Urinary bladder (tissue), 4 donors: Measurements from ENCODE around the gene XIRP2. TPM values are rescaled to one million over a fixed set of nuclear protein-coding genes. Genes with fewer than 3 reads are reported as not detected.
"Not testable (repeated sequence)": the region's sequence is repeated elsewhere in the genome, so short reads cannot be mapped to it uniquely, and the experiment has no call there.

ENCODE experiments used
- DNase-seq: peaks from one replicate; pipeline ENCODE4 v3.0.0-alpha.2; 2015; ENCODE audit errors: extremely low spot score
- H3K27ac ChIP-seq: one replicate; pipeline ENCODE4 v1.5.1; 2013; ENCODE audit warnings: low read depth, mild to moderate bottlenecking, moderate library complexity
- H3K36me3 ChIP-seq: one replicate; pipeline ENCODE4 v1.6.1; 2013; ENCODE audit warnings: mild to moderate bottlenecking, moderate library complexity; ENCODE audit not compliant: insufficient read depth
- H3K4me1 ChIP-seq: one replicate; pipeline ENCODE4 v1.6.1; 2013; ENCODE audit warnings: mild to moderate bottlenecking, moderate library complexity; ENCODE audit not compliant: insufficient read depth
- H3K4me3 ChIP-seq: one replicate; pipeline ENCODE4 v1.5.1; 2013; ENCODE audit warnings: low read depth, low read length
- WGBS: extraction: QIAGEN DNeasy Blood & Tissue Kit; methylation state at CpG from one replicate; pipeline ENCODE4 v1.1.7; 2013; 5-methylcytosine and 5-hydroxymethylcytosine counted together
- polyA plus RNA-seq: library from polyadenylated mRNA; stranded (reverse); fragments of 200-250 nt; gene quantifications from one replicate; pipeline ENCODE4 v1.2.3, GENCODE V29; 2013
- total RNA-seq: library from RNA; depleted of rRNA; stranded (reverse); fragments of >200 nt; gene quantifications from one replicate; pipeline ENCODE4 v1.2.3, GENCODE V29; 2014
- donor health status: healthy with polysubstance abuse.
- donor health status: healthy.

The XIRP2 gene
- total and polyA plus RNA-seq, 2 donors = 5.8 TPM; not detected in 1

- no peak overlapping the region for H3K27ac ChIP-seq
- no peaks in the 10 kb centered on the region for H3K36me3 ChIP-seq
- no peak overlapping the region for H3K4me3 ChIP-seq
- WGBS = 87% methylated on average over 4 of the region's 4 CpGs
- no peaks in the 10 kb centered on the region for H3K4me1 ChIP-seq
- no peak for DNase-seq
Measured at GRCh38 chr2:167028503-167028902, 140.2 kb downstream of the XIRP2 start.

- 96% methylated on average over 3 of the region's 3 CpGs for WGBS
- H3K27ac ChIP-seq, H3K36me3 ChIP-seq, H3K4me3 ChIP-seq, H3K4me1 ChIP-seq, DNase-seq: not testable (repeated sequence)
Measured at GRCh38 chr2:167034976-167035375, 146.7 kb downstream of the XIRP2 start.

GRCh38 chr2:167048829-167049228, 160.5 kb downstream of the XIRP2 start:
- DNase-seq = no peak
- Histone ChIP-seq H3K4me1 (no peaks in the 10 kb centered on the region), H3K27ac (no peak overlapping the region), H3K36me3 (no peaks in the 10 kb centered on the region), H3K4me3 (no peak overlapping the region)

- no peaks in the 10 kb centered on the region for H3K36me3 ChIP-seq
- 54% methylated on average over 3 of the region's 3 CpGs for WGBS
- no peak for DNase-seq
Measured at GRCh38 chr2:167049659-167050058, 161.4 kb downstream of the XIRP2 start.

GRCh38 chr2:167052825-167053224, 164.5 kb downstream of the XIRP2 start:
- H3K27ac ChIP-seq = no peak overlapping the region
- no peaks in the 10 kb centered on the region for H3K4me1 ChIP-seq
- no peak overlapping the region for H3K4me3 ChIP-seq
- no peak for DNase-seq
- WGBS = 35% methylated on average over 1 of the region's 1 CpG
- H3K36me3 ChIP-seq = no peaks in the 10 kb centered on the region

More at GRCh38 chr2:167049659-167050058, 161.4 kb downstream of the XIRP2 start:
- no peak overlapping the region for H3K27ac ChIP-seq
- no peaks in the 10 kb centered on the region for H3K4me1 ChIP-seq
- H3K4me3 ChIP-seq = no peak overlapping the region

GRCh38 chr2:167054881-167055280, 166.6 kb downstream of the XIRP2 start:
- H3K36me3 ChIP-seq = no peaks in the 10 kb centered on the region
- no peak overlapping the region for H3K27ac ChIP-seq
- no peak overlapping the region for H3K4me3 ChIP-seq
- H3K4me1 ChIP-seq = no peaks in the 10 kb centered on the region
- WGBS = 90% methylated on average over 3 of the region's 3 CpGs
- no peak for DNase-seq

- H3K36me3 ChIP-seq = no peaks in the 10 kb centered on the region
- H3K4me3 ChIP-seq = no peak overlapping the region
- no peaks in the 10 kb centered on the region for H3K4me1 ChIP-seq
- 80% methylated on average over 4 of the region's 4 CpGs for WGBS
- H3K27ac ChIP-seq = no peak overlapping the region
- DNase-seq = no peak
Measured at GRCh38 chr2:167057446-167057845, 169.2 kb downstream of the XIRP2 start.

- Histone ChIP-seq H3K27ac (no peak overlapping the region), H3K4me3 (no peak overlapping the region), H3K36me3 (no peaks in the 10 kb centered on the region), H3K4me1 (no peaks in the 10 kb centered on the region)
- no peak for DNase-seq
- WGBS = 93% methylated on average over 10 of the region's 10 CpGs
Measured at GRCh38 chr2:167059173-167059572, 170.9 kb downstream of the XIRP2 start.

- H3K27ac ChIP-seq = no peak overlapping the region
- no peaks in the 10 kb centered on the region for H3K4me1 ChIP-seq
- no peak overlapping the region for H3K4me3 ChIP-seq
- H3K36me3 ChIP-seq = no peaks in the 10 kb centered on the region
- 87% methylated on average over 1 of the region's 1 CpG for WGBS
- no peak for DNase-seq
Measured at GRCh38 chr2:167069855-167070254, 181.6 kb downstream of the XIRP2 start.

GRCh38 chr2:167075708-167076107, 187.4 kb downstream of the XIRP2 start:
- H3K36me3 ChIP-seq, H3K4me1 ChIP-seq, H3K4me3 ChIP-seq, DNase-seq, H3K27ac ChIP-seq: not testable (repeated sequence)
- WGBS = 97% methylated on average over 8 of the region's 8 CpGs

GRCh38 chr2:167098931-167099330, 210.7 kb downstream of the XIRP2 start:
- not testable (repeated sequence) for H3K4me3 ChIP-seq, H3K27ac ChIP-seq, DNase-seq, H3K36me3 ChIP-seq, H3K4me1 ChIP-seq
- WGBS = 75% methylated on average over 3 of the region's 3 CpGs

GRCh38 chr2:167100506-167100905, 212.2 kb downstream of the XIRP2 start:
- Histone ChIP-seq H3K4me3 (no peak overlapping the region), H3K36me3 (no peaks in the 10 kb centered on the region), H3K27ac (no peak overlapping the region), H3K4me1 (no peaks in the 10 kb centered on the region)
- no peak for DNase-seq
- 77% methylated on average over 2 of the region's 2 CpGs for WGBS

- Histone ChIP-seq H3K36me3 (no peaks in the 10 kb centered on the region), H3K27ac (no peak overlapping the region), H3K4me1 (no peaks in the 10 kb centered on the region), H3K4me3 (no peak overlapping the region)
- DNase-seq = no peak
- 81% methylated on average over 5 of the region's 5 CpGs for WGBS
Measured at GRCh38 chr2:167103028-167103756, 214.9 kb downstream of the XIRP2 start.

- no peaks in the 10 kb centered on the region for H3K36me3 ChIP-seq
- DNase-seq = no peak
- H3K27ac ChIP-seq = no peak overlapping the region
- H3K4me1 ChIP-seq = no peaks in the 10 kb centered on the region
- no peak overlapping the region for H3K4me3 ChIP-seq
Measured at GRCh38 chr2:167103757-167104133, 215.5 kb downstream of the XIRP2 start.

- Histone ChIP-seq H3K36me3 (no peaks in the 10 kb centered on the region), H3K27ac (no peak overlapping the region), H3K4me1 (no peaks in the 10 kb centered on the region), H3K4me3 (no peak overlapping the region)
- WGBS = 75% methylated on average over 3 of the region's 3 CpGs
- no peak for DNase-seq
Measured at GRCh38 chr2:167104691-167105090, 216.4 kb downstream of the XIRP2 start.
